ENCODE measurements around the gene DSTN. TPM values are rescaled to one million over a fixed set of nuclear protein-coding genes. Genes with fewer than 3 reads are reported as not detected.

Gene DSTN
- total RNA-seq, 1 donor: 348 TPM

DNA sequence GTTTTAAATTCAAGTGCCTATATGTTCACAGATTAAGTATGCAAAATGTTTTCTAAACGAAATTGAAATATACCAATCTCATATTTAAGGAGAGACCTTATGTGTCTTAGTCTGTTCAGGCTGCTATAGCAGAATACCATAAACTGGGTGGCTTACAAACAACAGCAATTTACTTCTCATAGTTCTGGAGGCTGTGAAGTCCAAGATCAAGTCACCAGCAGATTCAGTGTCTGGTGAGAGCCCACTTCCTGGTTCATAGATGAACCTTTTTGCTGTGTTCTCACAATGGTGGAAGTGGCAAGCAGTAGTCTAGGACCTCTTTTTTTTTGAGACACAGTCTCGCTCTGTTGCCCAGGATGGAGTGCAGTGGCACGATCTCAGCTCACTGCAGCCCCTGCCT is 3.5 kb upstream of the DSTN start:
- TF ChIP-seq, protein P1, sequence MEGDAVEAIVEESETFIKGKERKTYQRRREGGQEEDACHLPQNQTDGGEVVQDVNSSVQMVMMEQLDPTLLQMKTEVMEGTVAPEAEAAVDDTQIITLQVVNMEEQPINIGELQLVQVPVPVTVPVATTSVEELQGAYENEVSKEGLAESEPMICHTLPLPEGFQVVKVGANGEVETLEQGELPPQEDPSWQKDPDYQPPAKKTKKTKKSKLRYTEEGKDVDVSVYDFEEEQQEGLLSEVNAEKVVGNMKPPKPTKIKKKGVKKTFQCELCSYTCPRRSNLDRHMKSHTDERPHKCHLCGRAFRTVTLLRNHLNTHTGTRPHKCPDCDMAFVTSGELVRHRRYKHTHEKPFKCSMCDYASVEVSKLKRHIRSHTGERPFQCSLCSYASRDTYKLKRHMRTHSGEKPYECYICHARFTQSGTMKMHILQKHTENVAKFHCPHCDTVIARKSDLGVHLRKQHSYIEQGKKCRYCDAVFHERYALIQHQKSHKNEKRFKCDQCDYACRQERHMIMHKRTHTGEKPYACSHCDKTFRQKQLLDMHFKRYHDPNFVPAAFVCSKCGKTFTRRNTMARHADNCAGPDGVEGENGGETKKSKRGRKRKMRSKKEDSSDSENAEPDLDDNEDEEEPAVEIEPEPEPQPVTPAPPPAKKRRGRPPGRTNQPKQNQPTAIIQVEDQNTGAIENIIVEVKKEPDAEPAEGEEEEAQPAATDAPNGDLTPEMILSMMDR (IDR thresholded peaks at IDR 0.05; ENCODE audit: insufficient read depth, low read length): no peak
- DNase-seq (ENCODE audit: low read depth): no peak
- H3K4me3 ChIP-seq (ENCODE audit: low read depth, low read length): no peak overlapping the region

DNA sequence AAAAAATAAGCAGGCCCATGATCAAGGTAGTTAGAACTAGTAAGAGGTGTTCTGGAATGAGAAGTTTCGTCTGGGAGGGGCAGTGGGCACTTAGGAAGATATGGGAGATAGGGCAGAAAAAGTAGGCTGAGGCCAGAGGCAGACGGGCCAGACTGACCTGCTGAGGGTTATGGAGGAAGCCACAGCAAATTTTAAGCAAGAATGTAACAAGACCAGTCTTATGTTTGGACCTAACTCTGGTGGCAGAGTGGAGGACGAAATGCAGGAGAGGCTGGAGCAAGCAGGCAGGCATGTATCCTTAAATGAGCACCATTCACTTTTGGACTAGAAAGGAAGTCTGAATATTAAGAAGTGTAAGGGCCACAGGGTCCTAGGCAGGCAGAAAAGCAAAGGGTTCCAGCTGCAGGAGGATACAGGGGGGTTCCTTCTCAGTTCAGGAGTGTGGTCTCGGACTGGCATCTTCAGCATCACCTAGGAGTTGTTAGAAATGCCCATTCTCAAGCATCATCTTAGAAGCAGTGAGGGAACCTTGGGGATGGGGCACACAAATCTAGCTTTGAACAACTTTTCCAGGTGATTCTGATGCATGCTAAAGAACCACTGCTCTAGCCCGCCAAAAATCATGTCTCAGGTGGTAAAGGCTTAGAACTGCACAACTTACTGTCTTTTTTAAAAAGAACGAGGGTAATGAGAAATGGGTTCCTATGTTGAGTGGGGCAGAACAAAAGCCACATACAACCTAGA is 1.7 kb upstream of the DSTN start:
- DNase-seq (ENCODE audit: low read depth): no peak
- TF ChIP-seq, protein P1 (IDR thresholded peaks at IDR 0.05; ENCODE audit: insufficient read depth, low read length): no peak
- H3K4me3 ChIP-seq (ENCODE audit: low read depth, low read length): peak overlapping the region; percentile 85

DNA sequence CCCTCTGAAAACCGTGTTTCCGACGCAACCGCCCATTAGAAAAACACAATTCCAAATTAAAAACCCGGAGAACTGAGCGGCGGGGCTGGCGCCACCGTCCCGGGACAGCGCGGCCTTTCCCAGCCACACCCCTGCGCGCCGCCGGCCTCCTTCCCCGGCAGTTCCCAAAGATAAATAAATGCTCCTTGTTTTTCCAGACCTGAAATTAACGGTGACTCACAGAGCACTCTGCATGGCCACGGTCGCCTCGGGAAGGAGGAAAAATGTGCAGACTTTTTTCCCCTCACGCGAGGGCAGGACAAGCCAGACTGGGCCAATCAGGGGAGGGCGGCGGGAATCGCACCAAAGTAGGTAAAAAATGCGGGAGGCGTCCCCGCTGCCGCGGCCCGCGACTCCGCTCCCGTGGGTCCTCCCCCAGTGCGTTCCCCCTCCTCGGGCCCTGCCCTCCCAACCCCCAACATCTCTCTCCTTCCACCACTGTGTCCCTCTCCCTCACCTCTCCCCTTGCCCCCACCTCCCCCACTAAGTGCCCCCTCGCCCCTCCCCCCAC is 828 bp upstream of the DSTN start:
- TF ChIP-seq, protein P1 (IDR thresholded peaks at IDR 0.05; ENCODE audit: insufficient read depth, low read length): no peak
- peak; percentile 95 for DNase-seq (ENCODE audit: low read depth)
- H3K4me3 ChIP-seq (ENCODE audit: low read depth, low read length): peak overlapping the region; percentile 85

DNA sequence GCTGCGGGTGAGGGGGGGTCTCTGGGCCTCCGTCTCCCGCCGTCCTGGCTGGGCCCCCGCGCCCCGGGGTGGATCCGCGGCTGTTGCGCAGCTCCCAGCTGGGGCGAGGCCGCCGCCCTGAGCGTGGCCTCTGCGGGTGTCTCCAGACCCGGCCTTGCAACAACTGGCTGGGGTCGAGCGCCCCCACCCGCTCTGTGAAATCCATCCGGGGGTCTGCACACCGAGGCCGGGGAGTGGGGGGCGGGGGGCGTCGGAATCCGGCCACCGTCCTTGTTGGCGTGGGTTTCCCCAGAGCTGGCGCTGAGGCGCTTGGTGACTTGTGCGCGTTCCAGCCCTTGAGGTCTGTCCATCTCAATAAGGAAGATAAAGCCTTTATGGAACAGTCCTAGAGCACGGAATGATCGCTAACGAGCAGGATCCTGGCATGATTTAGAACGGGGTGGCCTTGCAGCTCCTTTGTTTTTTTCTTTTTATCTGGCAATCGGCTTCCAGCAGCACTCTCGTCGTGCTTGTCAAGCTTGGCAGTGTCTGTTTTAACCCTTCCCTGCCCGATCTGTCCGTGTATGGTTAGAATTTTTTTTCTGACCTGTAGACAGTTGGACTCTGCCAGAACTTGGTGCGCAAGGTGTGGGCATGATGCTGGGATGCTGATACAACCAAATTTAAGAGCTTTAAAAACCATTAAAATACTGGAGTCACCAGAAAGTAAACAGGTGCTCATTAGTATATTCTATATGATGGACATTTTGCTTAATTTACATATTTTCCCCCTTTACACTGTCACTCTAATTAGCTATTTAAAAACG is 675 bp downstream of the DSTN start:
- TF ChIP-seq, protein P1 (IDR thresholded peaks at IDR 0.05; ENCODE audit: insufficient read depth, low read length): no peak
- DNase-seq (ENCODE audit: low read depth): peak; percentile 59
- H3K4me3 ChIP-seq (ENCODE audit: low read depth, low read length): peak overlapping the region; percentile 85

DNA sequence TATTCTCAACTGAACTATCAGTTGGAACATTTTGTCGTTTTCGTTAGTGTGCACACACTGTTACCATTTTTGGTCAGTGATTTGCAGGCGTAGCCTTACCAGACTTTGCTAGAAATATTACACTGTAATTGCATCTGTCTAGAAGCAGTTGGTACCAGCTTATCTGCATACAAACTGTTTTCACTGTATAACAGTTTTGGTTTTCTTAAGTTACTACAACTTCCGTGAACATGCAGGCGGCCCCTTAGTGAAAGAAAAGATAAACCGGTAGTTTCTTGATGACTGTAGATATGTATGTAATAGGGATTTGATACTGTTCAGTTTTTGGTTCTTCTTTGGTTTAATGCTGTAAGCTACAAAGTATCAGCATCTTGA is 1.3 kb downstream of the DSTN start:
- DNase-seq (ENCODE audit: low read depth): peak; percentile 47
- peak overlapping the region; percentile 85 for H3K4me3 ChIP-seq (ENCODE audit: low read depth, low read length)
- TF ChIP-seq, protein P1 (IDR thresholded peaks at IDR 0.05; ENCODE audit: insufficient read depth, low read length): no peak

DNA sequence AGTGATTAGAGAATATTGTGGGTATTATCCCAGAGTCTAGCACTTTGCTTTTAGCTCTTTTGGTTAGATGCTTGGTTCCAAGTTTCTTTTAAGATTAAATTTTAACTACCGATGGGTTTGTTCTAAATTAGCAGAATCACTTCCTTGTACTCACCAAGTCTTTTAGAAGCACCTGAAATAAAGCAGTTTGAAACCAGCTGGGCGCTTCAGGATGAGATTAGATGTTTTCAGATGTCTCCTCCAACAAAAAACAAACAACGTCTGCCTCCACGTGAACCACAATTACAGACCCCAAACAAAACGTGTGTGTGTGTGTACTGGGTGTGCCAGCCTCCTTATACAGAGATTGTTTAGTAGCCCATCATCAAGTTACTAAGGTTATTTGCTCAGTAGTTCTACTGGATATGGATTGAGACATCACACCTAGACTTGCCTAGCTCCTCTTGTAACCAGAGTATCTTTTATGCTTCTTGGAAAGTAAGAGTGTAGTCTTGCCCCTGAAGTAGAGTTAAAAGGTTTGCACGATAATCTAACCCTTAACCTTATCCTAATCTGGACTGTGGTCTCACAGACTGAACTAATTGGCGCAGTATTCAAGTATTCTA is 2.3 kb downstream of the DSTN start:
- peak overlapping the region; percentile 85 for H3K4me3 ChIP-seq (ENCODE audit: low read depth, low read length)
- TF ChIP-seq, protein P1 (IDR thresholded peaks at IDR 0.05; ENCODE audit: insufficient read depth, low read length): no peak
- DNase-seq (ENCODE audit: low read depth): no peak

All from fibroblast of the aortic adventitia (primary cell).